GM12892 (cell line): Measurements from ENCODE around the gene PEAR1.

Experiments
- POLR2A ChIP-seq: IDR thresholded peaks from 2 replicates; pipeline ENCODE4 v1.6.1; 2011; ENCODE audit warnings: low read depth, low read length, control low read depth
- POLR2AphosphoS5 ChIP-seq: IDR thresholded peaks from 2 replicates; pipeline ENCODE4 v1.6.1; 2011; ENCODE audit warnings: low read depth, low read length, control low read depth
- TAF1 ChIP-seq: IDR thresholded peaks from 2 replicates; pipeline ENCODE4 v1.6.1; 2011; ENCODE audit warnings: low read depth, mild to moderate bottlenecking, control low read depth, low read length, borderline replicate concordance

DNA sequence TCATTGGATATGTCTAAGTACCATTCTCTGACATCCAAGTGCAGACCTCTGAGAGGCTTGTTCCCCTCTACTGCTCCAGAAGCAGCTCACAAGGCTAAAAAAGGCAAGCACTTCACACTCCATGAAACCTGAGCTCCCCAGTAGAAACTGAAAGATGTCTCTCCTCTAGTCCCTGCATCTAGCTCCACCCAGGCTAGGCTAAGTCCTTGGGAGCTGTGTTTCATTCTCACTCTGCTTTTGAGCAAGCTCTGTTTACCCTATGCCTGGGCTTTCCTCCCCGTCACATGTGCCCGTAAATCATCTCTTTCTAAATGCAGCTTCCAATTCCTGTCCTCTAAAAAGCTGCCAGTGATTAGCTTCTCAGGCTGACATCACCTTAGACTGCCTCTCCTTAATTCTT lies 65.9 kb downstream of the PEAR1 start:
- TF ChIP-seq POLR2A (no peak), TAF1 (no peak), POLR2AphosphoS5 (no peak)
